GM23248 (cell line): ENCODE data around the gene KIF1A. TPM values are rescaled to one million over a fixed set of nuclear protein-coding genes. Genes with fewer than 3 reads are reported as not detected.

Experiments
- DNase-seq: peaks from one replicate; pipeline ENCODE4 v3.0.0-alpha.2; 2015
- H2AFZ ChIP-seq: fragments of 200-600 bp; sonication (generic); 2 replicates; pipeline ENCODE4 v1.6.1; 2016; ENCODE audit warnings: antibody characterized with exemption
- H3F3A ChIP-seq: fragments of 200-600 bp; sonication (generic); 2 replicates; pipeline ENCODE4 v1.6.1; 2016; ENCODE audit warnings: mild to moderate bottlenecking, antibody characterized with exemption, mixed run types; ENCODE audit not compliant: insufficient read depth
- H3K27ac ChIP-seq: fragments of 200-600 bp; sonication (generic); 2 replicates; pipeline ENCODE4 v1.5.1; 2016; ENCODE audit warnings: mild to moderate bottlenecking
- H3K27me3 ChIP-seq: fragments of 200-600 bp; sonication (generic); replicated peaks from 2 replicates; pipeline ENCODE4 v1.6.1; 2016; ENCODE audit warnings: mild to moderate bottlenecking; ENCODE audit not compliant: insufficient read depth
- H3K36me3 ChIP-seq: fragments of 200-600 bp; sonication (generic); 2 replicates; pipeline ENCODE4 v1.6.1; 2016; ENCODE audit warnings: low read depth, mild to moderate bottlenecking
- H3K4me1 ChIP-seq: fragments of 200-600 bp; sonication (generic); 2 replicates; pipeline ENCODE4 v1.6.1; 2016; ENCODE audit warnings: mild to moderate bottlenecking; ENCODE audit not compliant: insufficient read depth
- H3K4me2 ChIP-seq: fragments of 200-600 bp; sonication (generic); one replicate; pipeline ENCODE4 v1.6.1; 2016; ENCODE audit warnings: mild to moderate bottlenecking; ENCODE audit not compliant: unreplicated experiment
- H3K4me3 ChIP-seq: fragments of 200-600 bp; sonication (generic); 2 replicates; pipeline ENCODE4 v1.5.1; 2016; ENCODE audit warnings: mild to moderate bottlenecking
- H3K79me2 ChIP-seq: fragments of 200-600 bp; sonication (generic); 2 replicates; pipeline ENCODE4 v1.6.1; 2016; ENCODE audit warnings: mild to moderate bottlenecking; ENCODE audit not compliant: insufficient read depth
- H3K9ac ChIP-seq: fragments of 200-600 bp; sonication (generic); 2 replicates; pipeline ENCODE4 v1.6.1; 2016; ENCODE audit warnings: mild to moderate bottlenecking
- H3K9me2 ChIP-seq: fragments of 200-600 bp; sonication (generic); 2 replicates; pipeline ENCODE4 v1.6.1; 2016; ENCODE audit warnings: mixed run types, mild to moderate bottlenecking, moderate library complexity; ENCODE audit not compliant: insufficient read depth
- H3K9me3 ChIP-seq: fragments of 200-600 bp; sonication (generic); one replicate; pipeline ENCODE4 v1.6.1; 2017; ENCODE audit warnings: low read depth
- H4K20me1 ChIP-seq: fragments of 200-600 bp; sonication (generic); 2 replicates; pipeline ENCODE4 v1.6.0; 2016; ENCODE audit not compliant: insufficient read depth
- EZH2 ChIP-seq: fragments of 200-600 bp; sonication (generic); IDR thresholded peaks from 2 replicates; pipeline ENCODE4 v1.6.1; 2018; ENCODE audit warnings: antibody characterized with exemption, mild to moderate bottlenecking; ENCODE audit not compliant: insufficient read depth, poor library complexity, severe bottlenecking
- EZH2phosphoT487 ChIP-seq: fragments of 200-600 bp; sonication (generic); IDR thresholded peaks from 2 replicates; pipeline ENCODE4 v1.6.1; 2018; ENCODE audit warnings: antibody characterized with exemption, moderate library complexity, mild to moderate bottlenecking, low read depth; ENCODE audit not compliant: insufficient read depth
- WGBS, 2 experiments: methylation state at CpG; one replicate each; pipeline ENCODE4 v1.1.6; 2015 to 2017; ENCODE audit warnings: low lambda C conversion rate in 2 of 2, low coverage in 1 of 2; ENCODE audit errors: missing lambda C conversion rate in 2 of 2; 5-methylcytosine and 5-hydroxymethylcytosine counted together
- in situ Hi-C: fragments of 300-500 bp; cut with MboI; formaldehyde crosslinking; loops from 2 replicates; pipeline ENCODE4 v1.15.0; 2020
- polyA plus RNA-seq: library from polyadenylated mRNA; unstranded; fragments of >200 nt; fragmentation: Nextera tagmentation; extraction: Ambion mirVana; gene quantifications from 2 replicates; pipeline ENCODE4 v1.2.1, GENCODE V29; 2016
- total RNA-seq: library from RNA; depleted of rRNA; stranded (reverse); fragments of >200 nt; shearing (Covaris generic); gene quantifications from 2 replicates; pipeline ENCODE4 v1.2.3, GENCODE V29; 2014

KIF1A gene
- total and polyA plus RNA-seq, 2 experiments from 2014 or later = under 0.01 to 0.05 TPM

GRCh38 chr2:240708457-240708856 is 111.6 kb downstream of the KIF1A start:
- TF ChIP-seq EZH2 (no peak), EZH2phosphoT487 (no peak)
- Histone ChIP-seq H3K4me3 (no peak overlapping the region), H4K20me1 (no peaks in the 10 kb centered on the region), H3K9me2 (no peaks in the 10 kb centered on the region), H3K4me2 (no peak overlapping the region), H3K27ac (no peak overlapping the region), H3K9ac (no peak overlapping the region), H3F3A (no peaks in the 10 kb centered on the region), H3K9me3 (no peaks in the 10 kb centered on the region), H3K36me3 (no peaks in the 10 kb centered on the region), H3K27me3 (peaks cover 64% of the 10 kb centered on the region), H3K79me2 (no peaks in the 10 kb centered on the region), H3K4me1 (no peaks in the 10 kb centered on the region), H2AFZ (no peak overlapping the region)
- no peak for DNase-seq
- in situ Hi-C loops = no loop called here
- 37 to 42% methylated on average over 7 of the region's 7 CpGs for WGBS, 2 experiments

- Histone ChIP-seq H3K9ac (no peak overlapping the region), H4K20me1 (no peaks in the 10 kb centered on the region), H3K4me2 (no peak overlapping the region), H3K27me3 (peaks cover 62% of the 10 kb centered on the region), H3K4me1 (no peaks in the 10 kb centered on the region), H3F3A (no peaks in the 10 kb centered on the region), H3K4me3 (no peak overlapping the region), H3K9me3 (no peaks in the 10 kb centered on the region), H3K9me2 (no peaks in the 10 kb centered on the region), H3K79me2 (no peaks in the 10 kb centered on the region), H3K36me3 (no peaks in the 10 kb centered on the region), H3K27ac (no peak overlapping the region), H2AFZ (no peak overlapping the region)
- no peak for TF ChIP-seq EZH2phosphoT487
- TF ChIP-seq EZH2 = no peak
- no peak for DNase-seq
- WGBS, 2 experiments = 54 to 56% methylated on average over 10 of the region's 10 CpGs
- in situ Hi-C loops = no loop called here
These were observed 112.2 kb downstream of the KIF1A start for GRCh38 chr2:240707821-240708220.

- in situ Hi-C loops = no loop called here
- Histone ChIP-seq H3K4me1 (no peaks in the 10 kb centered on the region), H2AFZ (no peak overlapping the region), H3K9ac (no peak overlapping the region), H3K36me3 (no peaks in the 10 kb centered on the region), H3K79me2 (no peaks in the 10 kb centered on the region), H3F3A (no peaks in the 10 kb centered on the region), H3K4me2 (no peak overlapping the region), H3K27ac (no peak overlapping the region), H3K9me2 (no peaks in the 10 kb centered on the region), H3K9me3 (no peaks in the 10 kb centered on the region), H3K27me3 (peaks cover 56% of the 10 kb centered on the region), H3K4me3 (no peak overlapping the region), H4K20me1 (no peaks in the 10 kb centered on the region)
- no peak for DNase-seq
- 33 to 35% methylated on average over 15 of the region's 15 CpGs for WGBS, 2 experiments
- TF ChIP-seq EZH2phosphoT487 (no peak), EZH2 (no peak)
These were observed 112.8 kb downstream of the KIF1A start for GRCh38 chr2:240707043-240707756.

- Histone ChIP-seq H3F3A (no peaks in the 10 kb centered on the region), H3K4me3 (no peak overlapping the region), H3K36me3 (no peaks in the 10 kb centered on the region), H3K79me2 (no peaks in the 10 kb centered on the region), H3K9me3 (no peaks in the 10 kb centered on the region), H3K4me1 (no peaks in the 10 kb centered on the region), H3K27ac (no peak overlapping the region), H4K20me1 (no peaks in the 10 kb centered on the region), H3K9ac (no peak overlapping the region), H2AFZ (no peak overlapping the region), H3K27me3 (peaks cover 54% of the 10 kb centered on the region), H3K9me2 (no peaks in the 10 kb centered on the region), H3K4me2 (no peak overlapping the region)
- no peak for DNase-seq
- TF ChIP-seq EZH2 = no peak
- no peak for TF ChIP-seq EZH2phosphoT487
- WGBS, 2 experiments = 59 to 60% methylated on average over 12 of the region's 12 CpGs
- in situ Hi-C loops = no loop called here
These were observed 114.7 kb downstream of the KIF1A start for GRCh38 chr2:240705204-240705791.
